ENCODE measurements around the gene ADIPOQ.

GRCh38 chr3:186814100-186814499 lies 28.4 kb upstream of the ADIPOQ start:
- TF ChIP-seq POLR2A (IDR thresholded peaks at IDR 0.05; ENCODE audit: low read depth, low read length) (no peak), RAD21 (IDR thresholded peaks at IDR 0.05; ENCODE audit: low read length) (no peak), CTCF (conservative IDR thresholded peaks at IDR 0.05; ENCODE audit: low read depth, low read length) (no peak)
